Vagina (tissue), 2 donors: Measurements from ENCODE around the gene PLCB3.

Source experiments
- POLR2A ChIP-seq, 2 donors: fragments of 450-650 bp; IDR thresholded peaks; one replicate each; pipeline ENCODE4 v1.6.1; 2017; ENCODE audit warnings: antibody characterized with exemption in 2 of 2, mild to moderate bottlenecking in 2 of 2, moderate library complexity in 2 of 2
- TF ChIP-seq, protein P1 (sequence below), 3 experiments: fragments of 450-650 bp in 2 of 3; fragments of 200-600 bp in 1 of 3; sonication (generic) in 1 of 3; IDR thresholded peaks; one replicate each; pipeline ENCODE4 v1.5.1; 2017 to 2019; ENCODE audit warnings: antibody characterized with exemption in 3 of 3, mild to moderate bottlenecking in 2 of 3, moderate library complexity in 2 of 3

GRCh38 chr11:64222651-64223000, 28.7 kb upstream of the PLCB3 start:
- TF ChIP-seq, protein P1, sequence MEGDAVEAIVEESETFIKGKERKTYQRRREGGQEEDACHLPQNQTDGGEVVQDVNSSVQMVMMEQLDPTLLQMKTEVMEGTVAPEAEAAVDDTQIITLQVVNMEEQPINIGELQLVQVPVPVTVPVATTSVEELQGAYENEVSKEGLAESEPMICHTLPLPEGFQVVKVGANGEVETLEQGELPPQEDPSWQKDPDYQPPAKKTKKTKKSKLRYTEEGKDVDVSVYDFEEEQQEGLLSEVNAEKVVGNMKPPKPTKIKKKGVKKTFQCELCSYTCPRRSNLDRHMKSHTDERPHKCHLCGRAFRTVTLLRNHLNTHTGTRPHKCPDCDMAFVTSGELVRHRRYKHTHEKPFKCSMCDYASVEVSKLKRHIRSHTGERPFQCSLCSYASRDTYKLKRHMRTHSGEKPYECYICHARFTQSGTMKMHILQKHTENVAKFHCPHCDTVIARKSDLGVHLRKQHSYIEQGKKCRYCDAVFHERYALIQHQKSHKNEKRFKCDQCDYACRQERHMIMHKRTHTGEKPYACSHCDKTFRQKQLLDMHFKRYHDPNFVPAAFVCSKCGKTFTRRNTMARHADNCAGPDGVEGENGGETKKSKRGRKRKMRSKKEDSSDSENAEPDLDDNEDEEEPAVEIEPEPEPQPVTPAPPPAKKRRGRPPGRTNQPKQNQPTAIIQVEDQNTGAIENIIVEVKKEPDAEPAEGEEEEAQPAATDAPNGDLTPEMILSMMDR (IDR thresholded peaks at IDR 0.05), result no peak
- no peak for TF ChIP-seq POLR2A (IDR thresholded peaks at IDR 0.05)
